Brain microvascular endothelial cell (primary cell): ENCODE measurements around the gene KLC3.

Source experiments
- DNase-seq: peaks from one replicate; pipeline ENCODE4 v3.0.0-alpha.2; 2020
- H3K27ac ChIP-seq: fragments of 250-450 bp; sonication (Bioruptor Pico); 2 replicates; pipeline ENCODE4 v1.5.1; 2020; ENCODE audit warnings: mild to moderate bottlenecking, moderate library complexity
- H3K27me3 ChIP-seq: fragments of 250-450 bp; sonication (Bioruptor Pico); replicated peaks from 2 replicates; pipeline ENCODE4 v1.5.1; 2020; ENCODE audit warnings: mild to moderate bottlenecking
- H3K36me3 ChIP-seq: fragments of 250-450 bp; sonication (Bioruptor Pico); replicated peaks from 2 replicates; pipeline ENCODE4 v1.5.1; 2020; ENCODE audit warnings: mild to moderate bottlenecking
- H3K4me3 ChIP-seq: 2 replicates; pipeline ENCODE4 v1.5.1; 2011; ENCODE audit warnings: low read depth, mild to moderate bottlenecking, control low read depth, low read length, moderate library complexity
- in situ Hi-C: cut with HindIII; loops from 2 replicates; pipeline ENCODE4 v1.10.0; 2017; ENCODE audit warnings: low sequenced_read_pairs, low pct_ligation_motif_present
- TF ChIP-seq, protein P1 (sequence below): IDR thresholded peaks from 2 replicates; pipeline ENCODE4 v1.5.1; 2011; ENCODE audit warnings: low read depth, mild to moderate bottlenecking, moderate library complexity, low read length, control low read depth, inconsistent platforms; ENCODE audit errors: missing control alignments

The KLC3 gene

DNA sequence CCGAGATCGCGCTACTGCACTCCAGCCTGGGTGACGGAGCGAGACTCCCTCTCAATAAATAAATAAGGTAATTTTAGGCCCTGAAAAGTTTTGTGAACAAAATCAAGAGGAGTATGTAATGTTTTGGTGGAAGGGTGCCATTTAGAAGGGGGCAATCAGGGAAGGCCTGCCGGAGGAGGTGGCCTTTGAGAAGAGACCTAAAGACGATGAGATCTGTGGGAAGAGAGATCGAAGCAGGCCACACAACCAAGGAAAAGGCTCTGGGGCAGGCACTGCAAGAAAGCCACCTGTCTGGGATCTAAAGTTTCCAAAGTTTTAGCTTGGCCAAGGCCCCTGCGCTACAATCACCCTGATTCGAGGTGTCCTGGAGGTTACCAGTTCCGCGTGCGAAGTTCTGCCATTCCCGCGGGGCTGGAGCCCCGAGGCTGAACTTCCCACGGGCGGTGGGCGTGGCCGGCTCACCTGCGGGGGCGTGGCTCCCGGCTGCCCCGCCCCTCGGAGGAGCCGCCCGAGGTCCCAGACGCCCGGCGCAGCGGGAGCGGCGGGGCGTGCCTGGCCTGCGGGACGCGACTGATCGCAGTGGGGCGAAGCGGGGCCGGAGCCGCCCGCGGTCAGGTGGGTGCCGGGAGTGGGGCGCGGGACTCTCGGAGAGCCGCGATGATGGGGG lies at the start of gene KLC3:
Gene KLC3, plus strand, starts transcription at position 519 of the 667 bp plus-strand sequence. CDS start 4,792 bp downstream, outside the sequence.
- Histone ChIP-seq H3K27ac (no peak within 1 kb of the TSS), H3K36me3 (no peaks in the 10 kb centered on the region), H3K4me3 (no peak within 1 kb of the TSS), H3K27me3 (no peaks in the 10 kb centered on the region)
- DNase-seq: no peak
- in situ Hi-C loops: no loop called here
- TF ChIP-seq, protein P1, sequence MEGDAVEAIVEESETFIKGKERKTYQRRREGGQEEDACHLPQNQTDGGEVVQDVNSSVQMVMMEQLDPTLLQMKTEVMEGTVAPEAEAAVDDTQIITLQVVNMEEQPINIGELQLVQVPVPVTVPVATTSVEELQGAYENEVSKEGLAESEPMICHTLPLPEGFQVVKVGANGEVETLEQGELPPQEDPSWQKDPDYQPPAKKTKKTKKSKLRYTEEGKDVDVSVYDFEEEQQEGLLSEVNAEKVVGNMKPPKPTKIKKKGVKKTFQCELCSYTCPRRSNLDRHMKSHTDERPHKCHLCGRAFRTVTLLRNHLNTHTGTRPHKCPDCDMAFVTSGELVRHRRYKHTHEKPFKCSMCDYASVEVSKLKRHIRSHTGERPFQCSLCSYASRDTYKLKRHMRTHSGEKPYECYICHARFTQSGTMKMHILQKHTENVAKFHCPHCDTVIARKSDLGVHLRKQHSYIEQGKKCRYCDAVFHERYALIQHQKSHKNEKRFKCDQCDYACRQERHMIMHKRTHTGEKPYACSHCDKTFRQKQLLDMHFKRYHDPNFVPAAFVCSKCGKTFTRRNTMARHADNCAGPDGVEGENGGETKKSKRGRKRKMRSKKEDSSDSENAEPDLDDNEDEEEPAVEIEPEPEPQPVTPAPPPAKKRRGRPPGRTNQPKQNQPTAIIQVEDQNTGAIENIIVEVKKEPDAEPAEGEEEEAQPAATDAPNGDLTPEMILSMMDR: no peak

DNA sequence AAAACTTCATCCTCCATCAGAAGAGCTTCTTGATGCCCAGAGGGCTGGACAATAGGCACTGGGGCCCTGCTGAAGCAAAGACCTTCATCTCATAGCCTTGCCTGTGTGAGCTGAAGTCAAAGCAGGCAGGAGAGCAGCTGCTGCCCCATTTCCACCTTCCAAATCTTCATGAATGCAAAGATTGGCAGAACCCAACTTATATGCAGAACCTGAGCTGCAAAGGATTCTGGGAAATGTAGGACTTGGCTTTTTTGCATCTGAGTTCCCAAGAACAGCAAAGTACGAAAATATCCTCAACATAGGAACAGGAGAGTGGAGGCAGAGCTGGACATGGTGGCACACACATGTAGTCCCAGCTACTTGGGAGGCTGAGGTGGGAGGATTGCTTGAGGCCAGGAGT lies 48.7 kb upstream of the KLC3 start:
- no peaks in the 10 kb centered on the region for H3K27me3 ChIP-seq
- no peak for DNase-seq
- H3K27ac ChIP-seq: no peak overlapping the region
- in situ Hi-C loops: no loop called here
- TF ChIP-seq, protein P1: no peak
- no peak overlapping the region for H3K4me3 ChIP-seq
- H3K36me3 ChIP-seq: peaks cover 2% of the 10 kb centered on the region

DNA sequence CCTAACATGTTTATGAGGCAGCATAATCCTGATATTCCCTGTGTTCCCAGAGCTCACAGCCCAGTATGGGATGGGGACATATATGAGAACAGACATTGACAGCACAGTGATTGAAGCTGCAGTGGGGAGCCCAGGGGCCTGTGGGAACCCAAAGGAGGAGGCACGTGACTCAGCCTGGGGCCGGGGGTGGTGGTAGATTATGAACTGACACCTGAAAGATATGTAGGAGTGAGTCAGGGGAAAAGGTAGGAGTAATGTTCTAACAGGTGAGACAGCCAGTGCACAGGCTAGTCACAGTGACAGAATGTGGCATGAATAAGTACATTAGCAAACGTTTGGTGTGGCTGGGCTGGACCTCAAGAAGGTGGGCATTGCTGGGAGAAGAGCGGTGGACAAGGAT lies 46.9 kb upstream of the KLC3 start:
- in situ Hi-C loops: no loop called here
- DNase-seq: no peak
- Histone ChIP-seq H3K27me3 (no peaks in the 10 kb centered on the region), H3K36me3 (no peaks in the 10 kb centered on the region), H3K27ac (no peak overlapping the region), H3K4me3 (no peak overlapping the region)
- TF ChIP-seq, protein P1: no peak

DNA sequence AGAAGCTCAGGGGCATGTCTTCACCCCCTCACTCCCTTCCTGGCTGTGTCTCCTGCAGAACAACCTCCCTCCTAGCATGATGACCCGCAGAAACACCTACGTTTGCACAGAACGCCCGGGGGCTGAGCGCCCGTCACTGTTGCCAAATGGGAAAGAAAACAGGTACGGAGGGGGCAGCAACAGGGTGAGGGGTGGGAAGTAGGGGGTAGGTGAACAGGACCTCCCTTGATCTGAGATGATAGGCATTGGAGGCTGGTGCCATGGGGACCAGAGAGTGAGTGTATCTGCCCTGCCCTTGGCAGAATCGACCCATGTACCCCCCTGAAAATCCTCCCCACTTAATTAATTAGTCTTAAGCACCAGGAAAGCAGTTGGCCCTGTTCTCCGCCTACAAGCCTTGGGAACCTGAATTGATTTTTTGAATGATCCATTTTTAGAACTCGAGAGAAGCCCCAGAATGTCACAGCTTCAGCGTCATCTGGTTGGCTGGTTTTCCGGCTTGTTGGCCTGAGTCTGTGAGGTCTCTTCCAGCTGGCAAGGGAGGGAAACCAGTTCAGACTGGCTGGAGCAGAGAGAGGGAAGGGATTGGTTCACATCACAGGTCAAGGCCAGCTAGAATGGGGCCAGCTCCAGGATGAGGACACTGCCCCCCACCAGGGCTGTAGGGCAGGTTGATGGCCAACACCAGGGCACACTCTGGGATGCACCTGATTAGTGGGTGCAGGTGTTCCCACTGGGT lies 46.1 kb upstream of the KLC3 start:
- H3K36me3 ChIP-seq: no peaks in the 10 kb centered on the region
- H3K4me3 ChIP-seq: no peak overlapping the region
- no peaks in the 10 kb centered on the region for H3K27me3 ChIP-seq
- H3K27ac ChIP-seq: no peak overlapping the region
- no peak for DNase-seq
- TF ChIP-seq, protein P1: no peak
- in situ Hi-C loops: no loop called here

DNA sequence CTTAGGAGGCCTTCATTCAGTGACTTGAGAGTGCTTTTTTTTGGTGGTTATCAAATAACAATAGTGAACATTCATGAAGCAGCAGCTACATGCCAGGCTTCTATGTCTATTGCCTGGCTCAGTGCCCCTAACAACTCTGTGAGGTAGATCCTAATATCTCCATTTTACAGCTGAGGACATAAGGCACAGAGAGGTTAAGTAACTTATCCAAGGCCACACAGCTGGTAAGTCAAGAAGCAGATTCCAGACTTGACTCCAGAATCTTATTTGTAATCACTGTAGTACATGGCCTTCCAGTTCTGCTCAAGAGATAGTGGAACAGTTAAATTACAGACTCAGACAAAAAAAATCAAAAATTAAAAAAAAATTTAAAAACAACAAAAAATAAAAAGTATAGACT lies 44.7 kb upstream of the KLC3 start:
- DNase-seq: no peak
- H3K27me3 ChIP-seq: no peaks in the 10 kb centered on the region
- in situ Hi-C loops: no loop called here
- TF ChIP-seq, protein P1: no peak
- no peak overlapping the region for H3K27ac ChIP-seq
- peaks cover 4% of the 10 kb centered on the region for H3K36me3 ChIP-seq
- no peak overlapping the region for H3K4me3 ChIP-seq
